A549 (cell line): Measurements from ENCODE around the gene CYLD. TPM values are rescaled to one million over a fixed set of nuclear protein-coding genes. Genes with fewer than 3 reads are reported as not detected.
A peak's percentile ranks its signal among the peaks of the same experiment; 100 is the strongest.

Source experiments
- ATAC-seq, 2 experiments: fragments of 200-7000 bp in 1 of 2; fragments of >200 bp in 1 of 2; cut with Nextera tagmentation in 1 of 2; cut with Tn5 transposase in 1 of 2; 3 replicates each; pipeline versions ENCODE4 v1.8.0 to v1.9.1; 2018 to 2020; ENCODE audit warnings: mild to moderate bottlenecking in 1 of 2, moderate library complexity in 1 of 2
- CTCF ChIA-PET: fragments of 300-600 bp; sonication (Branson Sonifier 250); formaldehyde crosslinking; extraction: SDS; loops from one replicate; lab custom pipeline; 2021; ENCODE audit warnings: antibody characterized with exemption, inconsistent platforms; lab: Yijun Ruan, JAX
- POLR2A ChIA-PET: fragments of 350-600 bp; formaldehyde crosslinking; extraction: SDS; loops from one replicate; lab custom pipeline; 2021; ENCODE audit warnings: antibody characterized with exemption, inconsistent platforms; lab: Yijun Ruan, JAX
- DNase-seq, 2 experiments: peaks; one replicate each; pipeline versions ENCODE4 v3.0.0 to v3.0.0-alpha.2; 2011 to 2016; ENCODE audit warnings: low read depth in 1 of 2, low spot score in 1 of 2
- FAIRE-seq: peaks from 2 replicates; lab custom pipeline; 2011; peaks lifted over from hg19 to GRCh38; lab: Jason Lieb, UNC
- H3K27ac ChIP-seq, 2 experiments: fragments of >200 bp; sonication (Bioruptor Twin); formaldehyde crosslinking; 3 replicates each; pipeline ENCODE4 v1.5.1; 2016 to 2017
- H3K4me1 ChIP-seq: fragments of >200 bp; sonication (Bioruptor Twin); formaldehyde crosslinking; 3 replicates; pipeline ENCODE4 v1.6.1; 2016
- H3K4me2 ChIP-seq: fragments of >200 bp; sonication (Bioruptor Twin); formaldehyde crosslinking; 3 replicates; pipeline ENCODE4 v1.6.1; 2016
- H3K4me3 ChIP-seq: fragments of >200 bp; sonication (Bioruptor Twin); formaldehyde crosslinking; 3 replicates; pipeline ENCODE4 v1.5.1; 2016
- H3K9me3 ChIP-seq: fragments of >200 bp; sonication (Bioruptor Twin); formaldehyde crosslinking; 3 replicates; pipeline ENCODE4 v1.6.1; 2016
- ATOH8 ChIP-seq: fragments of 250-450 bp; sonication (Bioruptor Pico); IDR thresholded peaks from 2 replicates; pipeline ENCODE4 v1.5.0; 2020; ENCODE audit warnings: low read depth, mild to moderate bottlenecking, moderate library complexity
- BHLHE40 ChIP-seq: IDR thresholded peaks from 2 replicates; pipeline ENCODE4 v1.6.1; 2012; ENCODE audit warnings: low read depth, low read length, inconsistent platforms
- CBX2 ChIP-seq: fragments of 200-600 bp; sonication (generic); IDR thresholded peaks from 2 replicates; pipeline ENCODE4 v1.6.1; 2016; ENCODE audit warnings: low read depth, mild to moderate bottlenecking, borderline replicate concordance
- CBX8 ChIP-seq: fragments of 200-600 bp; sonication (generic); IDR thresholded peaks from 2 replicates; pipeline ENCODE4 v1.6.1; 2016
- CHD4 ChIP-seq: fragments of 200-600 bp; sonication (generic); IDR thresholded peaks from 2 replicates; pipeline ENCODE4 v1.6.1; 2016; ENCODE audit warnings: antibody characterized with exemption, mild to moderate bottlenecking, borderline replicate concordance
- FOXS1 ChIP-seq: fragments of 250-450 bp; sonication (Bioruptor Pico); IDR thresholded peaks from 2 replicates; pipeline ENCODE4 v1.5.0; 2020; ENCODE audit warnings: mild to moderate bottlenecking, moderate library complexity
- HDAC2 ChIP-seq: fragments of 200-600 bp; sonication (generic); IDR thresholded peaks from 2 replicates; pipeline ENCODE4 v1.6.1; 2016
- HOXB5 ChIP-seq: fragments of 250-450 bp; sonication (Bioruptor Pico); IDR thresholded peaks from 2 replicates; pipeline ENCODE4 v1.5.0; 2020; ENCODE audit warnings: mild to moderate bottlenecking, moderate library complexity
- JUN ChIP-seq, 2 experiments: fragments of >200 bp; sonication (Bioruptor Twin); formaldehyde crosslinking; IDR thresholded peaks; 2 replicates in 1 of 2; 3 replicates in 1 of 2; pipeline ENCODE4 v1.6.1; 2016 to 2017
- JUNB ChIP-seq: fragments of >200 bp; sonication (Bioruptor Twin); formaldehyde crosslinking; IDR thresholded peaks from 2 replicates; pipeline ENCODE4 v1.6.1; 2016
- MAFK ChIP-seq: fragments of 450-650 bp; IDR thresholded peaks from 2 replicates; pipeline ENCODE4 v1.6.1; 2014; ENCODE audit not compliant: partially characterized antibody
- NFE2L2 ChIP-seq: fragments of 150-350 bp; conservative IDR thresholded peaks from 2 replicates; pipeline ENCODE4 v1.6.1; 2014; ENCODE audit warnings: low read length
- PHF8 ChIP-seq: fragments of 200-600 bp; sonication (generic); IDR thresholded peaks from 2 replicates; pipeline ENCODE4 v1.6.1; 2016; ENCODE audit warnings: low read depth, mild to moderate bottlenecking, antibody characterized with exemption, moderate library complexity, borderline replicate concordance
- POLR2A ChIP-seq: IDR thresholded peaks from 2 replicates; pipeline ENCODE4 v1.6.1; 2012; ENCODE audit warnings: mild to moderate bottlenecking, low read length
- POLR2AphosphoS2 ChIP-seq: conservative IDR thresholded peaks from 2 replicates; pipeline ENCODE4 v1.6.1; 2012; ENCODE audit warnings: low read length, improper control_type of control experiment, inconsistent platforms
- RAD21 ChIP-seq, 2 experiments: fragments of >200 bp in 1 of 2; sonication (Bioruptor Twin) in 1 of 2; formaldehyde crosslinking in 1 of 2; IDR thresholded peaks in 1 of 2; conservative IDR thresholded peaks in 1 of 2; 2 replicates in 1 of 2; 3 replicates in 1 of 2; pipeline ENCODE4 v1.6.1; 2012 to 2018; ENCODE audit warnings: inconsistent platforms in 1 of 2
- RARB ChIP-seq: fragments of 250-450 bp; sonication (Bioruptor Pico); IDR thresholded peaks from 2 replicates; pipeline ENCODE4 v1.8.0; 2021; ENCODE audit warnings: mild to moderate bottlenecking, moderate library complexity
- RCOR1 ChIP-seq: fragments of 150-350 bp; IDR thresholded peaks from 2 replicates; pipeline ENCODE4 v1.6.1; 2014; ENCODE audit warnings: antibody characterized with exemption, low read length, low read depth
- REST ChIP-seq: fragments of 200-600 bp; sonication (generic); IDR thresholded peaks from 2 replicates; pipeline ENCODE4 v1.6.1; 2016; ENCODE audit warnings: antibody characterized with exemption, mild to moderate bottlenecking, moderate library complexity
- RFX5 ChIP-seq: fragments of 450-650 bp; IDR thresholded peaks from 2 replicates; pipeline ENCODE4 v1.7.1; 2014; ENCODE audit warnings: antibody characterized with exemption, mild to moderate bottlenecking, moderate library complexity
- SMC3 ChIP-seq: fragments of >200 bp; sonication (Bioruptor Twin); formaldehyde crosslinking; IDR thresholded peaks from 3 replicates; pipeline ENCODE4 v1.6.1; 2018; ENCODE audit warnings: inconsistent platforms
- TFCP2L1 ChIP-seq: fragments of 250-450 bp; sonication (Bioruptor Pico); IDR thresholded peaks from 2 replicates; pipeline ENCODE4 v1.5.0; 2021; ENCODE audit warnings: mild to moderate bottlenecking
- TP53 ChIP-seq: fragments of 250-450 bp; sonication (Bioruptor Pico); IDR thresholded peaks from 2 replicates; pipeline ENCODE4 v1.5.0; 2021; ENCODE audit warnings: mild to moderate bottlenecking, moderate library complexity
- ZC3H11A ChIP-seq: fragments of 450-650 bp; IDR thresholded peaks from 2 replicates; pipeline ENCODE4 v1.6.1; 2014; ENCODE audit warnings: antibody characterized with exemption, mild to moderate bottlenecking
- ZNF302 ChIP-seq: fragments of 250-450 bp; sonication (Bioruptor Pico); IDR thresholded peaks from 2 replicates; pipeline ENCODE4 v1.9.0; 2021; ENCODE audit warnings: inconsistent platforms, mild to moderate bottlenecking, moderate library complexity
- WGBS: methylation state at CpG from one replicate; pipeline ENCODE4 v1.1.6; 2017; ENCODE audit errors: missing lambda C conversion rate; 5-methylcytosine and 5-hydroxymethylcytosine counted together
- polyA plus RNA-seq, 4 experiments: library from polyadenylated mRNA; depleted of rRNA in 3 of 4; stranded (reverse); fragments of >200 nt; fragmentation: RNase III in 1 of 4; extraction: RNeasy Plus Mini Kit Qiagen cat#74134 plus additional on column Dnase treatment in 1 of 4; gene quantifications; 2 replicates in 3 of 4; 3 replicates in 1 of 4; pipeline ENCODE4 v1.2.3, GENCODE V29; 2011 to 2017
- TF ChIP-seq, protein P1 (sequence below): IDR thresholded peaks from 2 replicates; pipeline ENCODE4 v1.6.1; 2012
- TF ChIP-seq, protein P2 (sequence below): IDR thresholded peaks from 2 replicates; pipeline ENCODE4 v1.6.1; 2012; ENCODE audit warnings: low read depth, borderline replicate concordance
- TF ChIP-seq, protein P3 (sequence below): fragments of >200 bp; sonication (Bioruptor Twin); formaldehyde crosslinking; IDR thresholded peaks from 3 replicates; pipeline ENCODE4 v1.6.1; 2016

Gene CYLD
- polyA plus RNA-seq, 2 of the 4 experiments (the other 2 are of a cell fraction), result 6.5 to 12.7 TPM

GRCh38 chr16:50821586-50821985, 79.7 kb downstream of the CYLD start:
- WGBS, result 48% methylated on average over 6 of the region's 6 CpGs
- TF ChIP-seq ZC3H11A (no peak), CHD4 (no peak), ZNF302 (CRISPR knock-in tag) (no peak), HOXB5 (CRISPR knock-in tag) (no peak), JUN (IDR thresholded peaks at IDR 0.05) (no peak), NFE2L2 (no peak), RAD21 (conservative IDR thresholded peaks at IDR 0.05 in 1 of 2, IDR thresholded peaks at IDR 0.05 in 1 of 2) (no peak), HDAC2 (no peak), CBX8 (no peak), RFX5 (no peak), MAFK (no peak), POLR2A (no peak), PHF8 (no peak), REST (no peak), FOXS1 (no peak)
- TF ChIP-seq, protein P1, sequence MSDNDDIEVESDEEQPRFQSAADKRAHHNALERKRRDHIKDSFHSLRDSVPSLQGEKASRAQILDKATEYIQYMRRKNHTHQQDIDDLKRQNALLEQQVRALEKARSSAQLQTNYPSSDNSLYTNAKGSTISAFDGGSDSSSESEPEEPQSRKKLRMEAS, result no peak
- TF ChIP-seq, protein P2, sequence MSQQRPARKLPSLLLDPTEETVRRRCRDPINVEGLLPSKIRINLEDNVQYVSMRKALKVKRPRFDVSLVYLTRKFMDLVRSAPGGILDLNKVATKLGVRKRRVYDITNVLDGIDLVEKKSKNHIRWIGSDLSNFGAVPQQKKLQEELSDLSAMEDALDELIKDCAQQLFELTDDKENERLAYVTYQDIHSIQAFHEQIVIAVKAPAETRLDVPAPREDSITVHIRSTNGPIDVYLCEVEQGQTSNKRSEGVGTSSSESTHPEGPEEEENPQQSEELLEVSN, result no peak
- CTCF ChIA-PET, result interaction anchor here (1.0 to 2.4 kb wide), 2 partner anchors 15 to 16 kb away, joined by 6 to 14 read pairs; no protein-coding TSS in a partner anchor

GRCh38 chr16:50822671-50823070, 80.8 kb downstream of the CYLD start:
- DNase-seq, result no peak
- no peak overlapping the region for H3K4me3 ChIP-seq
- TF ChIP-seq RARB (CRISPR knock-in tag) (no peak), POLR2AphosphoS2 (no peak)
- TF ChIP-seq, all 56 proteins: peak for 0
- H3K4me2 ChIP-seq, result no peak overlapping the region
- no peaks in the 10 kb centered on the region for H3K9me3 ChIP-seq
- no peak overlapping the region for H3K27ac ChIP-seq
- ChIA-PET POLR2A (no interaction called here), CTCF (interaction anchor here (2.4 kb wide), 1 partner anchor 17 kb away, joined by 14 read pairs; no protein-coding TSS in a partner anchor)
- ATAC-seq (no peak), FAIRE-seq (no peak)
- 40% methylated on average over 9 of the region's 9 CpGs for WGBS
- H3K4me1 ChIP-seq, result no peaks in the 10 kb centered on the region

More at GRCh38 chr16:50821586-50821985, 79.7 kb downstream of the CYLD start:
- POLR2A ChIA-PET, result no interaction called here
- DNase-seq, result peak in 1 of 2 experiments; percentile 21
- Histone ChIP-seq H3K9me3 (no peaks in the 10 kb centered on the region), H3K27ac (no peak overlapping the region), H3K4me2 (no peak overlapping the region), H3K4me3 (no peak overlapping the region), H3K4me1 (no peaks in the 10 kb centered on the region)
- FAIRE-seq, result no peak
- ATAC-seq, result peak; percentile 69 to 70; a peak in 4 of 6 replicates

- FAIRE-seq (no peak), DNase-seq (no peak), ATAC-seq (no peak)
- Histone ChIP-seq H3K9me3 (no peaks in the 10 kb centered on the region), H3K4me2 (no peak overlapping the region), H3K27ac (no peak overlapping the region), H3K4me1 (no peaks in the 10 kb centered on the region), H3K4me3 (no peak overlapping the region)
- WGBS, result 5% methylated on average over 3 of the region's 3 CpGs
- ChIA-PET POLR2A (no interaction called here), CTCF (interaction anchor here (1.6 to 3.9 kb wide), 2 partner anchors 10 to 20 kb away, joined by 3 to 15 read pairs; no protein-coding TSS in a partner anchor)
- TF ChIP-seq SMC3 (no peak), MAFK (no peak), RCOR1 (no peak), CBX2 (no peak), JUNB (no peak), BHLHE40 (no peak), ATOH8 (CRISPR knock-in tag) (no peak), TFCP2L1 (CRISPR knock-in tag) (no peak), ZNF302 (CRISPR knock-in tag) (no peak), TP53 (no peak)
- TF ChIP-seq, protein P3, sequence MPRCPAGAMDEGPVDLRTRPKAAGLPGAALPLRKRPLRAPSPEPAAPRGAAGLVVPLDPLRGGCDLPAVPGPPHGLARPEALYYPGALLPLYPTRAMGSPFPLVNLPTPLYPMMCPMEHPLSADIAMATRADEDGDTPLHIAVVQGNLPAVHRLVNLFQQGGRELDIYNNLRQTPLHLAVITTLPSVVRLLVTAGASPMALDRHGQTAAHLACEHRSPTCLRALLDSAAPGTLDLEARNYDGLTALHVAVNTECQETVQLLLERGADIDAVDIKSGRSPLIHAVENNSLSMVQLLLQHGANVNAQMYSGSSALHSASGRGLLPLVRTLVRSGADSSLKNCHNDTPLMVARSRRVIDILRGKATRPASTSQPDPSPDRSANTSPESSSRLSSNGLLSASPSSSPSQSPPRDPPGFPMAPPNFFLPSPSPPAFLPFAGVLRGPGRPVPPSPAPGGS, result no peak
Observed at GRCh38 chr16:50826797-50827316, 85.0 kb downstream of the CYLD start.
